HepG2 (cell line): ENCODE data around the gene FLACC1. TPM values are rescaled to one million over a fixed set of nuclear protein-coding genes. Genes with fewer than 3 reads are reported as not detected.

ENCODE experiments used
- ATAC-seq: fragments of 200-7000 bp; cut with Tn5 transposase; 3 replicates; pipeline ENCODE4 v1.9.1; 2020; ENCODE audit warnings: mild to moderate bottlenecking, moderate library complexity
- BruUV-seq: library from RNA; stranded (reverse); fragments of 400-500 nt; replicated peaks from 2 replicates; lab custom pipeline; 2021; lab: Mats Ljungman, UMichigan
- CTCF ChIA-PET: fragments of 300-600 bp; formaldehyde crosslinking; extraction: SDS; loops from one replicate; lab custom pipeline; 2021; ENCODE audit warnings: low total read pairs, inconsistent platforms, low intra/inter-chr PET ratio; lab: Yijun Ruan, JAX
- POLR2A ChIA-PET: fragments of 350-600 bp; sonication (Branson Sonifier 250); formaldehyde crosslinking; loops from one replicate; lab custom pipeline; 2020; ENCODE audit warnings: antibody characterized with exemption, inconsistent platforms; lab: Yijun Ruan, JAX
- DNase-seq: peaks from one replicate; pipeline ENCODE4 v3.0.0-alpha.2; 2015; ENCODE audit warnings: low spot score
- FAIRE-seq: peaks from 3 replicates; lab custom pipeline; 2011; peaks lifted over from hg19 to GRCh38; lab: Jason Lieb, UNC
- H2AFZ ChIP-seq: one replicate; pipeline ENCODE4 v1.6.1; 2011; ENCODE audit warnings: low read length, inconsistent platforms
- H3K27ac ChIP-seq: fragments of 300-600 bp; 3 replicates; pipeline ENCODE4 v1.8.0; 2011; ENCODE audit warnings: mixed run types, mild to moderate bottlenecking, mixed read lengths, low read length, inconsistent platforms; ENCODE audit not compliant: insufficient read depth; ENCODE audit errors: extremely low read length
- H3K27me3 ChIP-seq, 2 experiments: fragments of 200-600 bp in 1 of 2; 2 replicates in 1 of 2; 3 replicates in 1 of 2; pipeline versions ENCODE4 v1.6.0 to v1.8.0; 2011; ENCODE audit warnings: low read length in 2 of 2, mild to moderate bottlenecking in 2 of 2, moderate library complexity in 2 of 2, inconsistent platforms in 1 of 2; ENCODE audit not compliant: insufficient read depth in 2 of 2, control insufficient read depth in 1 of 2
- H3K36me3 ChIP-seq, 2 experiments: fragments of 200-600 bp in 1 of 2; replicated peaks in 1 of 2; 2 replicates in 1 of 2; 3 replicates in 1 of 2; pipeline versions ENCODE4 v1.5.1 to v1.8.0; 2011; ENCODE audit warnings: low read length in 2 of 2, inconsistent platforms in 1 of 2; ENCODE audit not compliant: insufficient read depth in 2 of 2, control insufficient read depth in 1 of 2
- H3K4me1 ChIP-seq: 2 replicates; pipeline ENCODE4 v1.5.1; 2012; ENCODE audit warnings: low read length, inconsistent platforms; ENCODE audit not compliant: insufficient read depth
- H3K4me2 ChIP-seq: 2 replicates; pipeline ENCODE4 v1.6.0; 2011; ENCODE audit warnings: low read depth, low read length, inconsistent platforms
- H3K4me3 ChIP-seq, 3 experiments: fragments of 200-600 bp in 1 of 3; sonication (generic), shearing (Covaris generic) in 1 of 3; replicated peaks in 1 of 3; 2 replicates each; pipeline ENCODE4 v1.5.1; 2011 to 2016; ENCODE audit warnings: low read length in 3 of 3, inconsistent platforms in 2 of 3, low read depth in 2 of 3, mild to moderate bottlenecking in 2 of 3, control low read depth in 1 of 3, mixed read lengths in 1 of 3; ENCODE audit not compliant: insufficient read depth in 1 of 3
- H3K79me2 ChIP-seq: one replicate; pipeline ENCODE4 v1.6.1; 2011; ENCODE audit warnings: low read length, inconsistent platforms; ENCODE audit not compliant: insufficient read depth
- H3K9ac ChIP-seq: 2 replicates; pipeline ENCODE4 v1.6.0; 2011; ENCODE audit warnings: mild to moderate bottlenecking, low read depth, low read length, inconsistent platforms; ENCODE audit not compliant: insufficient read depth
- H3K9me3 ChIP-seq: 2 replicates; pipeline ENCODE4 v1.5.1; 2012; ENCODE audit warnings: mild to moderate bottlenecking, low read length
- H4K20me1 ChIP-seq: 2 replicates; pipeline ENCODE4 v1.6.0; 2011; ENCODE audit warnings: inconsistent platforms, mild to moderate bottlenecking, low read length, moderate library complexity; ENCODE audit not compliant: insufficient read depth
- ATRX ChIP-seq: sonication (generic); formaldehyde crosslinking; IDR thresholded peaks from 2 replicates; pipeline ENCODE4 v1.4.0; 2020; ENCODE audit warnings: missing genetic modification reagents, borderline replicate concordance
- E2F5 ChIP-seq: sonication (generic); formaldehyde crosslinking; conservative IDR thresholded peaks from 2 replicates; pipeline ENCODE4 v1.4.0; 2020; ENCODE audit warnings: missing genetic modification reagents
- KDM3A ChIP-seq: IDR thresholded peaks from 2 replicates; pipeline ENCODE4 v1.6.1; 2018; ENCODE audit warnings: low read depth, missing compliant biosample characterization
- KLF9 ChIP-seq: IDR thresholded peaks from 2 replicates; pipeline ENCODE4 v1.6.1; 2016; ENCODE audit warnings: low read depth
- NAIF1 ChIP-seq: sonication (generic); formaldehyde crosslinking; IDR thresholded peaks from 2 replicates; pipeline ENCODE4 v1.5.0; 2020; ENCODE audit warnings: mild to moderate bottlenecking, missing genetic modification reagents, borderline replicate concordance
- RELA ChIP-seq: sonication (generic); formaldehyde crosslinking; IDR thresholded peaks from 2 replicates; pipeline ENCODE4 v1.4.0; 2020; ENCODE audit warnings: missing genetic modification reagents
- SAP130 ChIP-seq: IDR thresholded peaks from 2 replicates; pipeline ENCODE4 v1.6.1; 2016; ENCODE audit warnings: low read depth
- ZNF121 ChIP-seq: sonication (generic); formaldehyde crosslinking; IDR thresholded peaks from 2 replicates; pipeline ENCODE4 v1.5.0; 2020; ENCODE audit warnings: mild to moderate bottlenecking, missing genetic modification reagents
- ZNF24 ChIP-seq: fragments of 450-650 bp; IDR thresholded peaks from 2 replicates; pipeline ENCODE4 v1.6.1; 2017; ENCODE audit warnings: antibody characterized with exemption, mild to moderate bottlenecking
- ZNF546 ChIP-seq: sonication (generic); formaldehyde crosslinking; conservative IDR thresholded peaks from 2 replicates; pipeline ENCODE4 v1.8.1; 2023; ENCODE audit warnings: mild to moderate bottlenecking, missing genetic modification reagents
- WGBS: methylation state at CpG from one replicate; pipeline ENCODE4 v1.1.6; 2017; ENCODE audit warnings: low lambda C conversion rate; 5-methylcytosine and 5-hydroxymethylcytosine counted together
- in situ Hi-C: cut with HindIII; loops from 2 replicates; pipeline ENCODE4 v1.10.0; 2017; ENCODE audit warnings: low pct_unique_long_range_greater_than_20kb; ENCODE audit not compliant: extremely low pct_ligation_motif_present
- intact Hi-C: fragments of 100-400 bp; cut with micrococcal nuclease; formaldehyde crosslinking; loops from one replicate; pipeline ENCODE4 v1.10.0; 2022; ENCODE audit not compliant: unreplicated experiment
- polyA plus RNA-seq, 8 experiments: library from polyadenylated mRNA; depleted of rRNA in 3 of 8; stranded (reverse) in 7 of 8; unstranded in 1 of 8; fragments of >200 nt; fragmentation: Illumina TruSeq in 4 of 8; extraction: Trizol in 4 of 8; gene quantifications; 2 replicates each; pipeline versions ENCODE4 v1.2.1 to v1.2.3, GENCODE V29; 2011 to 2016; ENCODE audit warnings: low read depth in 4 of 8, missing spikeins in 1 of 8, mixed read lengths in 1 of 8; ENCODE audit not compliant: insufficient read depth in 1 of 8
- total RNA-seq, 5 experiments: library from RNA; depleted of rRNA; stranded (reverse); fragments of >200 nt; fragmentation: Illumina TruSeq; extraction: Trizol; gene quantifications; 2 replicates each; pipeline ENCODE4 v1.2.3, GENCODE V29; 2016; ENCODE audit warnings: low read depth in 1 of 5
- TF ChIP-seq, protein P1 (sequence below): sonication (generic); formaldehyde crosslinking; IDR thresholded peaks from 2 replicates; pipeline ENCODE4 v1.4.0; 2020; ENCODE audit warnings: missing genetic modification reagents
- TF ChIP-seq, protein P2 (sequence below): IDR thresholded peaks from 2 replicates; pipeline ENCODE4 v1.6.1; 2016; ENCODE audit warnings: missing compliant biosample characterization, missing genetic modification reagents, borderline replicate concordance

FLACC1 gene
- total and polyA plus RNA-seq, 2 of the 13 experiments (the other 11 are each of a cell fraction or from before 2014, with no cell fraction given), result 0.35 to 0.59 TPM

DNA sequence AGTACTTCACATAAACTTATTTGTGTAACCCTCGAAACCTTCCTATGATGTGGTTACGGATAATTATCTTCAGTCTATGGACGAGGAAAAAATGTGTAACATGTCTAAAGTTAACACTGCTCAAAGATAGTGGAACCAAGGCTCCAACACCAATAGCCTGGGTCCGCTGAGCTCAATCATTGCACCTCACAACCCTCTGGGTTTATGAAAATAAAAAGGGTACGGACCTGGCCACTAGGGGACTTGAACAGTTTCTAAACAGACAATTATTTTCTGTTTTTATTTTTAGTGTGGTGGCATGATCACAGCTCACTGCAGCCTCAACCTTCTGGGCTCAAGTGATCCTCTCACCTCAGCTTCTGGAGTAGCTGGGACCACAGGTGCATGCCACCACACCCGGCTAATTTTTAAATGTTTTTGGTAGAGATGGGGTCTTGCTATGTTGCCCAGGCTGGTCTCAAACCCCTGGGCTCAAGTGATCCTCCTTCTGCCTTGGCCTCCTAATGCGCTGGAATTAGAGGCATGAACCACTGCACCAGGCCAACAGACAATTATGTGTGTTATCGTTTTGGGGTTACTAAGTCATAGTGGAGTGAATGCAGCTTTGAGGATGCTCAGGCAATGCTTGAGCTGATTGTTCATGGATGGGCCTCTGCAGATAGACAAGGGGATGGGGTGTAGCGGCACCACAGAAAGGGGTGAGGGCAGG, 86.7 kb downstream of the FLACC1 start:
- Histone ChIP-seq H2AFZ (no peak overlapping the region), H3K9ac (no peak overlapping the region), H3K27ac (no peak overlapping the region), H3K4me3 (no peak overlapping the region), H3K27me3 (no peaks in the 10 kb centered on the region), H3K9me3 (no peaks in the 10 kb centered on the region), H3K79me2 (no peaks in the 10 kb centered on the region), H3K4me2 (no peak overlapping the region), H3K4me1 (peaks cover 12% of the 10 kb centered on the region; the same call in 1 of the 2 replicates), H3K36me3 (peaks cover 25 to 56% of the 10 kb centered on the region in 2 experiments), H4K20me1 (no peaks in the 10 kb centered on the region)
- intact Hi-C loops (no loop called here), in situ Hi-C loops (no loop called here)
- TF ChIP-seq ZNF546 (CRISPR knock-in tag), result no peak
- peak; percentile 76 for TF ChIP-seq ZNF121 (CRISPR knock-in tag)
- TF ChIP-seq, protein P1, sequence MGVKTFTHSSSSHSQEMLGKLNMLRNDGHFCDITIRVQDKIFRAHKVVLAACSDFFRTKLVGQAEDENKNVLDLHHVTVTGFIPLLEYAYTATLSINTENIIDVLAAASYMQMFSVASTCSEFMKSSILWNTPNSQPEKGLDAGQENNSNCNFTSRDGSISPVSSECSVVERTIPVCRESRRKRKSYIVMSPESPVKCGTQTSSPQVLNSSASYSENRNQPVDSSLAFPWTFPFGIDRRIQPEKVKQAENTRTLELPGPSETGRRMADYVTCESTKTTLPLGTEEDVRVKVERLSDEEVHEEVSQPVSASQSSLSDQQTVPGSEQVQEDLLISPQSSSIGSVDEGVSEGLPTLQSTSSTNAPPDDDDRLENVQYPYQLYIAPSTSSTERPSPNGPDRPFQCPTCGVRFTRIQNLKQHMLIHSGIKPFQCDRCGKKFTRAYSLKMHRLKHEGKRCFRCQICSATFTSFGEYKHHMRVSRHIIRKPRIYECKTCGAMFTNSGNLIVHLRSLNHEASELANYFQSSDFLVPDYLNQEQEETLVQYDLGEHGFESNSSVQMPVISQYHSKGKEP (CRISPR knock-in tag), result no peak
- no peak for TF ChIP-seq ATRX (CRISPR knock-in tag)
- ChIA-PET CTCF (no interaction called here), POLR2A (no interaction called here)
- BruUV-seq, result no TSS peak
- FAIRE-seq, result no peak
- ATAC-seq, result no peak; the same call in 2 of the 3 replicates
- DNase-seq, result no peak
- WGBS, result 98% methylated on average over 9 of the region's 9 CpGs

DNA sequence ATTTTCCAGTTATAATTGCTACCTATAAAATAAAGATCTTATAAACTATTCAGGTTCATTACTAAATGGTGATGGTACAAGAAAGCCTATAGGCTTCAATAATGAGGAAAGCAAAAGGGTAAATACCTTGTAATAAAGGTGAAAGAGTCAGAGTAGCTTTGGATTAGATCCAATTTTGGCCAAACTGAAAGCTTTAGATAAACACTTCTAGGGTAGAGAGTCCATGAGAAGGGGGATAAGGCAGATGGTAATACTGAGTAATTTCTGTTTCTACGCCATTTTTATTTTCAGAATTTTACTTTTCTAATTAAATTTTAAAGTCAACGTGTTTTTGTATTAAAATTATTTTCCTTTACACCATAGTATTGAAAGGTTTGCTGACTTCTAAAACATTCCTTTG, 87.4 kb downstream of the FLACC1 start:
- Histone ChIP-seq H3K4me3 (no peak overlapping the region), H3K27me3 (no peaks in the 10 kb centered on the region), H3K4me2 (no peak overlapping the region), H3K36me3 (peaks cover 22 to 49% of the 10 kb centered on the region in 2 experiments), H3K27ac (no peak overlapping the region), H3K4me1 (peaks cover 12% of the 10 kb centered on the region; the same call in 1 of the 2 replicates), H2AFZ (no peak overlapping the region), H3K9me3 (no peaks in the 10 kb centered on the region)
- in situ Hi-C loops, result no loop called here
- no peak; the same call in 2 of the 3 replicates for ATAC-seq
- BruUV-seq, result no TSS peak
- CTCF ChIA-PET, result no interaction called here
- TF ChIP-seq NAIF1 (CRISPR knock-in tag) (no peak), KDM3A (CRISPR knock-in tag) (no peak), SAP130 (no peak), E2F5 (CRISPR knock-in tag) (no peak), KLF9 (CRISPR knock-in tag) (no peak), ZNF24 (no peak), RELA (no peak)
- TF ChIP-seq, protein P2, sequence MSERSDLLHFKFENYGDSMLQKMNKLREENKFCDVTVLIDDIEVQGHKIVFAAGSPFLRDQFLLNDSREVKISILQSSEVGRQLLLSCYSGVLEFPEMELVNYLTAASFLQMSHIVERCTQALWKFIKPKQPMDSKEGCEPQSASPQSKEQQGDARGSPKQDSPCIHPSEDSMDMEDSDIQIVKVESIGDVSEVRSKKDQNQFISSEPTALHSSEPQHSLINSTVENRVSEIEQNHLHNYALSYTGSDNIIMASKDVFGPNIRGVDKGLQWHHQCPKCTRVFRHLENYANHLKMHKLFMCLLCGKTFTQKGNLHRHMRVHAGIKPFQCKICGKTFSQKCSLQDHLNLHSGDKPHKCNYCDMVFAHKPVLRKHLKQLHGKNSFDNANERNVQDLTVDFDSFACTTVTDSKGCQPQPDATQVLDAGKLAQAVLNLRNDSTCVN (CRISPR knock-in tag), result no peak
- TF ChIP-seq, all 625 proteins: peak for 0
- intact Hi-C loops, result no loop called here
- Histone ChIP-seq H3K9ac (no peak overlapping the region), H4K20me1 (no peaks in the 10 kb centered on the region), H3K79me2 (no peaks in the 10 kb centered on the region)
- DNase-seq (peak; percentile 30), FAIRE-seq (no peak)
- POLR2A ChIA-PET, result no interaction called here
- 95% methylated on average over 2 of the region's 2 CpGs for WGBS
